HepG2 (cell line): ENCODE results near the gene ZFP90. TPM values are rescaled to one million over a fixed set of nuclear protein-coding genes. Genes with fewer than 3 reads are reported as not detected.

Experiments
- HNF4G ChIP-seq, 2 experiments: sonication (generic) in 1 of 2; formaldehyde crosslinking in 1 of 2; IDR thresholded peaks; 2 replicates each; pipeline versions ENCODE4 v1.4.0 to v1.6.1; 2011 to 2020; ENCODE audit warnings: borderline replicate concordance in 2 of 2, low read depth in 2 of 2, mild to moderate bottlenecking in 2 of 2, low read length in 1 of 2, missing genetic modification reagents in 1 of 2, moderate library complexity in 1 of 2
- IRF2 ChIP-seq: IDR thresholded peaks from 2 replicates; pipeline ENCODE4 v1.6.1; 2018; ENCODE audit warnings: missing genetic modification reagents, missing compliant biosample characterization
- MIXL1 ChIP-seq: IDR thresholded peaks from 2 replicates; pipeline ENCODE4 v1.6.1; 2016
- MZF1 ChIP-seq: sonication (generic); formaldehyde crosslinking; IDR thresholded peaks from 2 replicates; pipeline ENCODE4 v1.8.1; 2023; ENCODE audit warnings: mild to moderate bottlenecking, missing genetic modification reagents, borderline replicate concordance
- NBN ChIP-seq: fragments of 450-650 bp; conservative IDR thresholded peaks from 2 replicates; pipeline ENCODE4 v1.6.1; 2017
- NCOA5 ChIP-seq: sonication (generic); formaldehyde crosslinking; IDR thresholded peaks from 2 replicates; pipeline ENCODE4 v1.4.0; 2020; ENCODE audit warnings: missing genetic modification reagents
- NFIB ChIP-seq: sonication (generic); formaldehyde crosslinking; IDR thresholded peaks from 2 replicates; pipeline ENCODE4 v1.9.0; 2021; ENCODE audit warnings: missing genetic modification reagents, mild to moderate bottlenecking, borderline replicate concordance
- RBM22 ChIP-seq: fragments of 200-400 bp; formaldehyde crosslinking; optimal IDR thresholded peaks from 2 replicates; pipeline ENCODE3; 2017; ENCODE audit warnings: mild to moderate bottlenecking, low read length, moderate library complexity
- REXO4 ChIP-seq: sonication (generic); formaldehyde crosslinking; IDR thresholded peaks from 2 replicates; pipeline ENCODE4 v1.8.0; 2022; ENCODE audit warnings: missing genetic modification reagents, mild to moderate bottlenecking, borderline replicate concordance
- TCF7L2 ChIP-seq: IDR thresholded peaks from 2 replicates; pipeline ENCODE4 v1.6.1; 2011; ENCODE audit warnings: mild to moderate bottlenecking, low read depth, low read length, moderate library complexity
- TRIM24 ChIP-seq: sonication (generic); formaldehyde crosslinking; IDR thresholded peaks from 2 replicates; pipeline ENCODE4 v1.8.0; 2022; ENCODE audit warnings: mild to moderate bottlenecking, missing genetic modification reagents
- ZMAT3 ChIP-seq: sonication (generic); formaldehyde crosslinking; conservative IDR thresholded peaks from 2 replicates; pipeline ENCODE4 v1.7.0; 2021; ENCODE audit warnings: missing genetic modification reagents
- ZNF33B ChIP-seq: sonication (generic); formaldehyde crosslinking; IDR thresholded peaks from 2 replicates; pipeline ENCODE4 v1.5.1; 2020; ENCODE audit warnings: mild to moderate bottlenecking, missing genetic modification reagents
- ZNF431 ChIP-seq: sonication (generic); formaldehyde crosslinking; IDR thresholded peaks from 2 replicates; pipeline ENCODE4 v1.9.0; 2022; ENCODE audit warnings: missing genetic modification reagents, low read depth, mild to moderate bottlenecking, borderline replicate concordance
- ZNF530 ChIP-seq: sonication (generic); formaldehyde crosslinking; IDR thresholded peaks from 2 replicates; pipeline ENCODE4 v1.5.0; 2020; ENCODE audit warnings: low read depth, mild to moderate bottlenecking, missing genetic modification reagents
- polyA plus RNA-seq, 8 experiments: library from polyadenylated mRNA; depleted of rRNA in 3 of 8; stranded (reverse) in 7 of 8; unstranded in 1 of 8; fragments of >200 nt; fragmentation: Illumina TruSeq in 4 of 8; extraction: Trizol in 4 of 8; gene quantifications; 2 replicates each; pipeline versions ENCODE4 v1.2.1 to v1.2.3, GENCODE V29; 2011 to 2016; ENCODE audit warnings: low read depth in 4 of 8, missing spikeins in 1 of 8, mixed read lengths in 1 of 8; ENCODE audit not compliant: insufficient read depth in 1 of 8
- total RNA-seq, 5 experiments: library from RNA; depleted of rRNA; stranded (reverse); fragments of >200 nt; fragmentation: Illumina TruSeq; extraction: Trizol; gene quantifications; 2 replicates each; pipeline ENCODE4 v1.2.3, GENCODE V29; 2016; ENCODE audit warnings: low read depth in 1 of 5
- TF ChIP-seq, protein P1 (sequence below): sonication (generic); formaldehyde crosslinking; IDR thresholded peaks from 2 replicates; pipeline ENCODE4 v1.5.1; 2020; ENCODE audit warnings: mild to moderate bottlenecking, missing genetic modification reagents, moderate library complexity
- TF ChIP-seq, protein P2 (sequence below): IDR thresholded peaks from 2 replicates; pipeline ENCODE4 v1.6.1; 2016
- TF ChIP-seq, protein P3 (sequence below): sonication (generic); formaldehyde crosslinking; IDR thresholded peaks from 2 replicates; pipeline ENCODE4 v1.8.0; 2022; ENCODE audit warnings: mild to moderate bottlenecking, missing genetic modification reagents; ENCODE audit not compliant: insufficient replicate concordance
- TF ChIP-seq, protein P4 (sequence below): IDR thresholded peaks from 2 replicates; pipeline ENCODE4 v1.6.1; 2012; ENCODE audit warnings: low read depth, low read length, improper control_type of control experiment

ZFP90 gene
- total and polyA plus RNA-seq, 2 of the 13 experiments (the other 11 are each of a cell fraction or from before 2014, with no cell fraction given) = 17.6 to 18.9 TPM

DNA sequence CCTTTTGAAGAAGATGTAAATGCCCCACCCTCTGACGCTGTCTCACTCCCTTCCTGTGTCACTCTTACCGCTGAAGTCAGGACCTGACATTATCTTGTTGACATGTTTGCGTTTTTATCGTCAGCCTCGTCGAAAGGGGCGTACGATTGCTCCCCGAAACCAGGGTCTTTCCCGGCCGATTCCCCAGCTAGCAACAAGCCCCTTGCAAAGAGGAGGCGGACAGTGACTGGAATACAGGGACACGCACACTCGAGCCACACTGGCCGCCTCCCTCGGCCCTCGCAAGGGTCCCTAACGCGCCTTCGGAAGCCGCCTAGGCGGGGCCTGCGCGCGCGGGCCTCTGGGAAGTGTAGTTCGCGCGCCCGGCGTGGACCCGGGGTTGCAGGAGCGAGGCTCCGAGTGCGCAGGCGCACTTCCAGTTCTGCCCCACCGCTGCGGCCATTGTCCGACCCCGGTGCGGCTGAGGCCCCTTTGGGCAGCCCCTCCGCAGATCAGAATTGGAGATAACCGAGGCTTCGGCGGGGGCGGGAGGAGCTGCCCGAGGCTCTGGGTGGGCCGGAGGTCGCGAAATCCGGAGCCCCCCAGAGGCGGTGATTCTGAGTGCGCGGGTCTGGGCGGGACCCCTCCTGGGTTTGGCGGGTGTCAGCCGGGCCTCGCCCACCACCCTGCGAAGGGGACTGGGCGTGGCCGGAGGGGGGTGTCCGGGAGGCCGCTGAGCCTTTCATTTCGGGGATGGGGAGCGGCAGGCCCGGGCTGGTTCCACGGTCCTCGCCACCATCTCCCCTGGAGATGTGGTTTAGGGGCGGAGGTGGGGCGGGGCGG lies at the start of gene ZFP90 (continued):
- TF ChIP-seq NBN = no peak
- no peak for TF ChIP-seq NFIB
- peak; percentile 83; the same call in 1 of the 2 replicates for TF ChIP-seq IRF2 (CRISPR knock-in tag)
- TF ChIP-seq, protein P1, sequence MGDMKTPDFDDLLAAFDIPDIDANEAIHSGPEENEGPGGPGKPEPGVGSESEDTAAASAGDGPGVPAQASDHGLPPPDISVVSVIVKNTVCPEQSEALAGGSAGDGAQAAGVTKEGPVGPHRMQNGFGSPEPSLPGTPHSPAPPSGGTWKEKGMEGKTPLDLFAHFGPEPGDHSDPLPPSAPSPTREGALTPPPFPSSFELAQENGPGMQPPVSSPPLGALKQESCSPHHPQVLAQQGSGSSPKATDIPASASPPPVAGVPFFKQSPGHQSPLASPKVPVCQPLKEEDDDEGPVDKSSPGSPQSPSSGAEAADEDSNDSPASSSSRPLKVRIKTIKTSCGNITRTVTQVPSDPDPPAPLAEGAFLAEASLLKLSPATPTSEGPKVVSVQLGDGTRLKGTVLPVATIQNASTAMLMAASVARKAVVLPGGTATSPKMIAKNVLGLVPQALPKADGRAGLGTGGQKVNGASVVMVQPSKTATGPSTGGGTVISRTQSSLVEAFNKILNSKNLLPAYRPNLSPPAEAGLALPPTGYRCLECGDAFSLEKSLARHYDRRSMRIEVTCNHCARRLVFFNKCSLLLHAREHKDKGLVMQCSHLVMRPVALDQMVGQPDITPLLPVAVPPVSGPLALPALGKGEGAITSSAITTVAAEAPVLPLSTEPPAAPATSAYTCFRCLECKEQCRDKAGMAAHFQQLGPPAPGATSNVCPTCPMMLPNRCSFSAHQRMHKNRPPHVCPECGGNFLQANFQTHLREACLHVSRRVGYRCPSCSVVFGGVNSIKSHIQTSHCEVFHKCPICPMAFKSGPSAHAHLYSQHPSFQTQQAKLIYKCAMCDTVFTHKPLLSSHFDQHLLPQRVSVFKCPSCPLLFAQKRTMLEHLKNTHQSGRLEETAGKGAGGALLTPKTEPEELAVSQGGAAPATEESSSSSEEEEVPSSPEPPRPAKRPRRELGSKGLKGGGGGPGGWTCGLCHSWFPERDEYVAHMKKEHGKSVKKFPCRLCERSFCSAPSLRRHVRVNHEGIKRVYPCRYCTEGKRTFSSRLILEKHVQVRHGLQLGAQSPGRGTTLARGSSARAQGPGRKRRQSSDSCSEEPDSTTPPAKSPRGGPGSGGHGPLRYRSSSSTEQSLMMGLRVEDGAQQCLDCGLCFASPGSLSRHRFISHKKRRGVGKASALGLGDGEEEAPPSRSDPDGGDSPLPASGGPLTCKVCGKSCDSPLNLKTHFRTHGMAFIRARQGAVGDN (CRISPR knock-in tag) = peak; percentile 88
- TF ChIP-seq, protein P2, sequence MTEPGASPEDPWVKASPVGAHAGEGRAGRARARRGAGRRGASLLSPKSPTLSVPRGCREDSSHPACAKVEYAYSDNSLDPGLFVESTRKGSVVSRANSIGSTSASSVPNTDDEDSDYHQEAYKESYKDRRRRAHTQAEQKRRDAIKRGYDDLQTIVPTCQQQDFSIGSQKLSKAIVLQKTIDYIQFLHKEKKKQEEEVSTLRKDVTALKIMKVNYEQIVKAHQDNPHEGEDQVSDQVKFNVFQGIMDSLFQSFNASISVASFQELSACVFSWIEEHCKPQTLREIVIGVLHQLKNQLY (CRISPR knock-in tag) = no peak
- TF ChIP-seq NCOA5 (CRISPR knock-in tag) = no peak
- TF ChIP-seq RBM22 = no peak
- no peak for TF ChIP-seq TRIM24 (CRISPR knock-in tag)
- TF ChIP-seq ZNF530 (CRISPR knock-in tag) = no peak
- no peak for TF ChIP-seq MIXL1
- TF ChIP-seq REXO4 = no peak
- TF ChIP-seq TCF7L2 = no peak
- no peak for TF ChIP-seq MZF1
- TF ChIP-seq ZMAT3 (CRISPR knock-in tag) = no peak; the same call in 1 of the 2 replicates
- peak; percentile 89 for TF ChIP-seq ZNF33B
- TF ChIP-seq, protein P3, sequence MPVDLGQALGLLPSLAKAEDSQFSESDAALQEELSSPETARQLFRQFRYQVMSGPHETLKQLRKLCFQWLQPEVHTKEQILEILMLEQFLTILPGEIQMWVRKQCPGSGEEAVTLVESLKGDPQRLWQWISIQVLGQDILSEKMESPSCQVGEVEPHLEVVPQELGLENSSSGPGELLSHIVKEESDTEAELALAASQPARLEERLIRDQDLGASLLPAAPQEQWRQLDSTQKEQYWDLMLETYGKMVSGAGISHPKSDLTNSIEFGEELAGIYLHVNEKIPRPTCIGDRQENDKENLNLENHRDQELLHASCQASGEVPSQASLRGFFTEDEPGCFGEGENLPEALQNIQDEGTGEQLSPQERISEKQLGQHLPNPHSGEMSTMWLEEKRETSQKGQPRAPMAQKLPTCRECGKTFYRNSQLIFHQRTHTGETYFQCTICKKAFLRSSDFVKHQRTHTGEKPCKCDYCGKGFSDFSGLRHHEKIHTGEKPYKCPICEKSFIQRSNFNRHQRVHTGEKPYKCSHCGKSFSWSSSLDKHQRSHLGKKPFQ (CRISPR knock-in tag) = peak; percentile 8
- TF ChIP-seq ZNF431 = no peak
- TF ChIP-seq, protein P4, sequence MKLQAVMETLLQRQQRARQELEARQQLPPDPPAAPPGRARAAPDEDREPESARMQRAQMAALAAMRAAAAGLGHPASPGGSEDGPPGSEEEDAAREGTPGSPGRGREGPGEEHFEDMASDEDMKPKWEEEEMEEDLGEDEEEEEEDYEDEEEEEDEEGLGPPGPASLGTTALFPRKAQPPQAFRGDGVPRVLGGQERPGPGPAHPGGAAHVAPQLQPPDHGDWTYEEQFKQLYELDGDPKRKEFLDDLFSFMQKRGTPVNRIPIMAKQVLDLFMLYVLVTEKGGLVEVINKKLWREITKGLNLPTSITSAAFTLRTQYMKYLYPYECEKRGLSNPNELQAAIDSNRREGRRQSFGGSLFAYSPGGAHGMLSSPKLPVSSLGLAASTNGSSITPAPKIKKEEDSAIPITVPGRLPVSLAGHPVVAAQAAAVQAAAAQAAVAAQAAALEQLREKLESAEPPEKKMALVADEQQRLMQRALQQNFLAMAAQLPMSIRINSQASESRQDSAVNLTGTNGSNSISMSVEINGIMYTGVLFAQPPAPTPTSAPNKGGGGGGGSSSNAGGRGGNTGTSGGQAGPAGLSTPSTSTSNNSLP = no peak
- no peak for TF ChIP-seq HNF4G (IDR thresholded peaks at IDR 0.05; ENCODE audit: borderline replicate concordance, low read depth, low read length)
- 0 out of 2 replicates have a peak, but pooled peaks have one; percentile 12 for TF ChIP-seq HNF4G (CRISPR knock-in tag; IDR thresholded peaks at IDR 0.05; ENCODE audit: borderline replicate concordance, low read depth)
